GM12875 (cell line): ENCODE results near the gene CDIPT.
"Not testable (repeated sequence)": the region's sequence is repeated elsewhere in the genome, so short reads cannot be mapped to it uniquely, and the experiment has no call there.

Experiments
- H3K4me3 ChIP-seq: one replicate; pipeline ENCODE4 v1.5.1; 2011; ENCODE audit warnings: low read depth, low read length, control low read depth
- TF ChIP-seq, protein P1 (sequence below): IDR thresholded peaks from 2 replicates; pipeline ENCODE4 v1.5.1; 2011; ENCODE audit warnings: low read depth, mild to moderate bottlenecking, control low read depth, inconsistent platforms, low read length, moderate library complexity, borderline replicate concordance; ENCODE audit not compliant: insufficient read depth

Gene CDIPT

DNA sequence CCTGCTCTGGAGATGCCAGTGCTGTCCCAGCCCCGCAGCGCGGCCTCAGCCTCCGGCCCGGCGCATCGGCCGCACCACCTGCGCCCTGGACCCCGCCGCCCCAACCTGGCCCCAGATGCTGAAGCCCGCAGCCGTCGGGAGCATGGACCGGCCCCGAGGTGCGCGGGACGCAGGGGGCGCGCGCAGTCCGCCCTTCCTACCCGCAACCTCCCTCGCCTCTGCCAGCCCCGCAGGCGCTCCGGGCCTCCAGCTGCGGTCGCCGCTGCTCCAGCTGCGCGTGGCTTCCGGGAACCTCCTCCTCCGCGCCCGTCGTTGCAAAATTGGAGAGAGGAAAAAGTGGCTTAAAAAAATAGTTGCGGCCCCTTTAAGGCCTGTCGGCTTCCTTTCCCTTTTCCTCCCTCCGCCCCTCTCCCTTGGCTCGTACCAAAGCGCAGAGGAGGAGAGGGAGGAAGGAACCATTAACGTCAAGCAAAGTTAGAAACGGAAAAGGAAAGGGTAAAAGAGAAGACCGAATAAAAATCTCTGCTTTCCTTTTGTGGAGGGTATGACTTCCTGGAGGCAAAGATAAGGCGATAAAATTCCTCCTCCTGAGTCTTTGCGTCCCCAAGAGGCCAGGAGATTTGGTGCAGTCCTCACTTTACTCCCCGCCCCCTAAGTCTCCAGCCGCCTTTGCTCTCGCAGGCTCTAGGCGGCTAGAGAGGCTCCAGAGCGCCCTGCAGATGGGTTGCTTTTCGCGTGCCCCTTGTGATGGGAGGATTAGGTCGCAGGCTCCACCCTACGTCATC is at the start of gene CDIPT:
CDIPT (minus strand) TSS at position 343 of the 785 bp plus-strand sequence. CDS start 369 bp downstream, outside the sequence.
- TF ChIP-seq, protein P1, sequence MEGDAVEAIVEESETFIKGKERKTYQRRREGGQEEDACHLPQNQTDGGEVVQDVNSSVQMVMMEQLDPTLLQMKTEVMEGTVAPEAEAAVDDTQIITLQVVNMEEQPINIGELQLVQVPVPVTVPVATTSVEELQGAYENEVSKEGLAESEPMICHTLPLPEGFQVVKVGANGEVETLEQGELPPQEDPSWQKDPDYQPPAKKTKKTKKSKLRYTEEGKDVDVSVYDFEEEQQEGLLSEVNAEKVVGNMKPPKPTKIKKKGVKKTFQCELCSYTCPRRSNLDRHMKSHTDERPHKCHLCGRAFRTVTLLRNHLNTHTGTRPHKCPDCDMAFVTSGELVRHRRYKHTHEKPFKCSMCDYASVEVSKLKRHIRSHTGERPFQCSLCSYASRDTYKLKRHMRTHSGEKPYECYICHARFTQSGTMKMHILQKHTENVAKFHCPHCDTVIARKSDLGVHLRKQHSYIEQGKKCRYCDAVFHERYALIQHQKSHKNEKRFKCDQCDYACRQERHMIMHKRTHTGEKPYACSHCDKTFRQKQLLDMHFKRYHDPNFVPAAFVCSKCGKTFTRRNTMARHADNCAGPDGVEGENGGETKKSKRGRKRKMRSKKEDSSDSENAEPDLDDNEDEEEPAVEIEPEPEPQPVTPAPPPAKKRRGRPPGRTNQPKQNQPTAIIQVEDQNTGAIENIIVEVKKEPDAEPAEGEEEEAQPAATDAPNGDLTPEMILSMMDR: peak; percentile 90
- peak within 1 kb of the TSS; percentile 77 for H3K4me3 ChIP-seq

DNA sequence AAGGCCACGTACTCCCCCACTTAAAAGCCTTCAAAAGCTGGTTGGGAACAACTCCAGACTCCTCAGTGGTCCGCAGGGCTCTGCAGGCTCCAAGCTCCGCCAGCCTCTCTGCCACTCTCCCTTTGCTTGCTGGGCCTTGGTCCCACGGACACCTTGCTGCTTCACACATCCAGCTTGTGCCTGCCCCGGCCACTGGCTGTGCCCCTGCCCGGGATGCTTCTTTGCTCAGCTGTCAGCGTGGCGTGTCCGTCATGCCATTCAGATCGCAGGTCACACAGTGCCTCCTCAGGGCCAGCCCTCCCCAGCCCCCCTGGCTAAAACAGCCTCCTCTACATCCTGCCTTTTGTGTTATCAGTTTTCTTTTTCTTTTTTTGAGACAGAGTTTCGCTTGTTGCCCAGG is 49.1 kb upstream of the CDIPT start:
- TF ChIP-seq, protein P1: no peak
- H3K4me3 ChIP-seq: no peak overlapping the region

GRCh38 chr16:29911676-29912010 is 48.6 kb upstream of the CDIPT start:
- no peak overlapping the region for H3K4me3 ChIP-seq
- TF ChIP-seq, protein P1: no peak

GRCh38 chr16:29910819-29911675 is 48.0 kb upstream of the CDIPT start:
- H3K4me3 ChIP-seq: no peak overlapping the region
- TF ChIP-seq, protein P1: no peak

DNA sequence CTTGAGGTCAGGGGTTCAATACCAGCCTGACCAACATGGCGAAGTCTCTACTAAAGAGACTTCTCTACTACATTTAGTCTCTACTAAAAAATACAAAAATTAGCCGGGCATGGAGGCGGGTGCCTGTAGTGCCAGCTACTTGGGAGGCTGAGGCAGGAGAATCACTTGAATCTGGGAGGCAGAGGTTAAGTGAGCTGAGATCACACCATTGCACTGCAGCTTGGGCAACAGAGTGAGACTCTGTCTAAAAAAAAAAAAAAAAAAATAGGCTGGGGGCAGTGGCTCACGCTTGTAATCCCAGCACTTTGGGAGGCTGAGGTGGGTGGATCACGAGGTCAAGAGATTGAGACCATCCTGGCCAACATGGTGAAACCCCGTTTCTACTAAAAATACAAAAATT is 46.8 kb upstream of the CDIPT start:
- not testable (repeated sequence) for H3K4me3 ChIP-seq

DNA sequence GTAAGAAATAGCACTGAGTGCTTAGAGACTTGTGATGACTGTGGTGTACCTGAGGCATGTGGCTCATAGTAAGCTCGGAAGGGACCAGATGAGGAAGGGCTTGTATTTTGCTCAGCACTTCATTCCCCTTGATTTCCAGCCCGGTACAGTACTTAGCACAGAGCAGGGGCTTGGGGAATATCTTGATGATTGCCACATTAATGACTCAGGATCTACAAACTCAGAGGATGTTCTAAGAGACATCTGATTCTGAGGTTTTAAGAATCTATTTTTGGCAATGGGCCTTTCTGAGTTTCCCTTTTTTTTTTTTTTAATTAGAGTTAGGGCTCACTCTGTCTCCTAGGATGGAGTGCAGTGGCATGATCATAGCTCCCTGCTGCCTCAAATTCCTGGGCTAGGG is 46.4 kb upstream of the CDIPT start:
- H3K4me3 ChIP-seq: no peak overlapping the region
- TF ChIP-seq, protein P1: no peak

- TF ChIP-seq, protein P1: no peak
- no peak overlapping the region for H3K4me3 ChIP-seq
Observed at GRCh38 chr16:29908719-29909220, 45.7 kb upstream of the CDIPT start.
